ENCODE measurements around the gene COTL1. TPM values are rescaled to one million over a fixed set of nuclear protein-coding genes. Genes with fewer than 3 reads are reported as not detected.

Gene COTL1
- polyA plus RNA-seq, 4 donors = 125 to 169 (median 148) TPM

DNA sequence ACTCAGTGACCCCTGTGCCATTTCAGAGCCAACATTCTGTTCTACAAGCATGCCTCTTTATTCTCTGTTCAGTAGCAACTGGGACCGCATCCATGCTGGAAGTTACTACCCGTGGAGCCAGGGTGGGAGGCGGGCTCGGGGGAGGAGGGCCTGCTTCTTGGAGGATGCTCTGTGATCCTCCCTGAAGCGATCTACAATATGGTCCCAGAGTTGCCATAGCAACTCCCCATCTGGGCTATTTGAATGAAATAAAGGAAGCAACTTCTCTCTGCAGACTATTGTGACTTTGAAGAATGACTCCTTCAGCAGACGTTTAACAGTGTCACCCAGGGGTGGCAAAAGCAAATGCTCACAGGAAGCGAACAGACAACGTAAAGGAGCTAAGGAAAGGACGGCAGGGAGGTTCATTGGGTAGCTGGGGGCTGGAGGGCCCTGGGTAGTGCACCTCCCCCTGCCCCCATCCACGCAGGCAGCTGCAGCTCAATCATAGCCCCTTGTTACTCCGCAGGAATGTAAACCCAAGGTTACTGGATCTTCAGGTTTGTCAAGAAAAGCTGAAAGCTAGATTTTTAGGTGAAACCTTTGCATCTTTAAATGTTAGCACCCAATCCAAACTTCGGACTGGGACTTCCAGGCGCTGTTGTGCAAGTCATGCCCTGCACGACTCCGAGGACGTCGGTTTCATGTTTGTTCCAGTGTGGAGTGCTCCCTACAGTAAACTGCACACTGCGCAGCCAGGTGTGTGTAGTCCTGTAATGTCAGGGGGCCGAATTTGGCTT lies 62.3 kb downstream of the COTL1 start:
- DNase-seq (ENCODE audit: low read depth in 4 of 4, low spot score in 2 of 4) = no peak

DNA sequence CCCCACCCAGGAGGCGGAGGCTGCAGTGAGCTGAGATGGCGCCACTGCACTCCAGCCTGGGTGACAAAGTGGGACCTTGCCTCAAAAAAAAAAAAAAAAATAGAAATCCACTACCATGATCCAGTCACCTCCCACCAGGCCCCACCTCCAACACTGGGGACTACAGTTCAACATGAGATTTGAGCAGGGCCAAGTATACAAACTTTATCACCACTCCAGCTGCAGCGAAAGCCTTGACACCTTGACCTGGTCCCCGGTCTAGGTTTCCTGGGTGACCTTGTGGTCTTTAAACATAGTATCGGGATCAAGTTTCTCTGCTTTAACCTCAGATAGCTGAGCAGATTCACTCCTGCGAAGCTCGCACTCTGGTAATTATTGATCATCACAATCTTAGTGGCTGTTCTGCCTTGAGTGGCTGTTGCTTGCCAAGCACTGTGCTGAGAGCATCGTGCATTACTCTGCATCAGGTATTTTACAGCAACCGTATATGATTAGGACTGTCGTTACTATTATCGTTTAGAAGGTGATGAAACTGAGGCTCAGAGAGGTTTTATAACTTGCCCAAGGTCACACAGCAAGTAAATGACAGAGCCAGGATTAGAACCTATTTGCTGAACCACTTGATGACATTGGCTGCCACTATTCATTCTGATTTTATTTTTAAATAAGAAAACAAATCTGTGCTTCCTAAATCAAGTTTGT lies 63.1 kb downstream of the COTL1 start:
- DNase-seq (ENCODE audit: low read depth in 4 of 4, low spot score in 2 of 4) = no peak

DNA sequence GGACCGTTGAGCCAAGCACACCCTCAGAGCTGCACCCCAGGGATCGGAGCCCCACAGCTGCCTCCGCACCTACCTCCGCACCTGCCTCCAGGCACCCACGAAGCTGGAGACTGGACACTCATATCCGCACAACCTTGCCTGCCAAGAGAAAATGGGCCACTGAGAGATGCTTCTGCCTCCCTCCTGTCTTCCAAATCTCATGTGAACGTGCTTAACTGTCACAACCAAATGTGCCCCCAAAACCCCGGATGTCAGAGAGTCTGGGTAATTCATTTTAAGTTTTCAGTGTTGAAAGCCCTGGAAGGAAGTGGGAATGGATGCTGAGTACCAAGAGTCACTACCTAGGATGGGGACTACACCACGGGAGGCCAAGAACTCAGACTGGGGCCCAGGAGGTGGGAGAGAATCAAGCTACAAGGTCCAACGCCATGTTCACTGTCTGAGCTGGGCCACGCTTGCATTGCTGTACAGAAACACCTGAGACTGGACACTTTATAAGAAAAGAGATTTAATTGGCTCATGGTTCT lies 63.9 kb downstream of the COTL1 start:
- DNase-seq (ENCODE audit: low read depth in 4 of 4, low spot score in 2 of 4) = no peak

DNA sequence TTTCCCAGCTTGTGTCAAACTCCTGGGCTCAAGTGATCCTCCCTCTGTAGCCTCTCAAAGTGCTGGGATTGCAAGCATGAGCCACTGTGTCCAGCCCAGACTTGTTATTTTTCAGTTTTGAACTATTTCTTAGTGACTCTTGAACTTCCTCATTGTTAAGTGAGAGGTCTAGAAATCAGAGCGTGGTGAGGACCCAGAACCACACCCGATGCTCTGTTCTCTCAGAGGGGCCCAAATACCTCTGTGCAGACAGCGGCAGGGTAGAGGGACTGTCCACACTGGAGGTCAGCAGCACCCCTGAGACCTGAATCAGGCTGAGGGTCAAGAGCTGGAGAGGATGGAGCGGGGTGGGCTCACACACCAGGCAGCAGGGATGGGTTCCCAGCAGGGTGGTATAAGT lies 65.7 kb downstream of the COTL1 start:
- no peak for DNase-seq (ENCODE audit: low read depth in 4 of 4, low spot score in 2 of 4)

DNA sequence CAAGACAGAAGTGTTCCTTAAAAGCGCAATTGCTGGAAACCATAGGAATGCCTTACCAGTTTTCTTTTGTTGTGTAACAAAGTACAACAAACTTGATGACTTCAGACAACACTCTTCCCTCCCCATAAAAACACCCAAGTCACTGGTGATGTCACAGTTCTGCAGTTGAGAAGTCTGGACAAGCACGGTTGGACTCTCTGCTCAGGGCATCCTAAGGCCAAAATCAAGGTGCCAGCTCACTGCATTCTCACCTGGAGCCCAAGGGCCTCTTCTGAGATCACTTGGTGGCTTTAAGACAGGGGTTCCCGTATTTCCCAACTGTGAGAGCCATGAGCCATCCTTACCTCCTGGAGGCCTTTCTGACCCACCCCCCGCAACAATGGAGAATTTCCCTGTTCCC lies 67.8 kb downstream of the COTL1 start:
- no peak for DNase-seq (ENCODE audit: low read depth in 4 of 4, low spot score in 2 of 4)

DNA sequence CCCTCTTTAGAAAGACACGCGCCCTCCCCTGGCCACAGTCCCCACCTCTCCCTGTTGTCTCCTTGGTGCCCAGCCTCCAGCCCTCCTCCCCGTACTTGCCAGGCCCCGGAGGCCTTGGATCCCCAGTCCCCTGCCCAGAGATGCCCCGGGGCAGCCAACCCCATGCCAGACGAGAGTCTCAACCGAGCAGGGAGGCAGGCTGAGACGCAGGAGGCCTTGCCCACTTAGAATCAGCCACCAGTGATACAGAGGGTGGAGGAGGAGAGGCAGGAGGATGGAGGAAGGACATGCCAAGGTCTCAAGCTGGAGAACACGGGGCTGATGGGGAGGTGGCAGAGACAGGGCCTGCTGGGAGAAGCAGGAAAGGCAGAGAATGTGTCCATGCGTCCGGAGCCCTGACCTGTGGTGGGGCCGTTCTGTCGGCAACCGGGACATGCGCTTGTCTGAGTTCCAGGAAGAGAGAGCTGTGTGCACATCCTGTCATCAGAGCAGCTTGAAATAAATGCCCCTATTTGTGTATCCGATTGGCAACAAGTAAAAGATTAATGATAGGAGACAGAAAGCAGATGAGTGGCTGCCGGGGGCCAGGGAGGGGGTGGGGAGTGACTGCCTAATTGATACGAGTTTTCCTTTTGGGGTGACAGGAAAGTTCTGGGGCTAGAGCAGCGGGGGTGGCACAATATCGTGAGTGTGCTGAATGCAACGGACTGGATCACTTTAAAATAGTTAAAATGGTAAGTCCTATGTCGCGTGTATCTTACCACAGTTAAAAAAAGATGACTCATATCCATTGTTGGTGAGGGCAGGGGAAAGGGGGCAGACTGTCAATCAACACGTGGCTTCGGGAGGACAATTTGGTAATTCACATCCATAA lies 68.7 kb downstream of the COTL1 start:
- no peak for DNase-seq (ENCODE audit: low read depth in 4 of 4, low spot score in 2 of 4)

DNA sequence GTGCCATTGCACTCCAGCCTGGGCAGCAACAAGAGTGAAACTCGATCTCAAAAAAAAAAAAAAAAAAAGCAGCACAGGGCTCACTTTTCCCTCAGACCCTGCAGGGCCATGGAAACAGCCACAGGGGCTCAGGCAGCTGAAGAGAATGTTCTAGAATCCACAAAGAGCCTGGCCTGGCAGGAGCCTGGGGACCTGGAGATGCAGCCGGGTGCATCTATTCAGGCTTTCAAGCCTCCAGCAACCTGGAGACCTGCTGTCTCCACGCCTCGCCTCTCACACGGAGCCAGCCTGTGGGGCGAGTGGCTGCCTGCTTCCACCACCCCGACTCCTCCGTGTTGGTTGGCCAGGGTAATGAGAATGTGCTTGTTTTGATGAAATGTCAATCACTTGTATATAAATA lies 69.4 kb downstream of the COTL1 start:
- DNase-seq (ENCODE audit: low read depth in 4 of 4, low spot score in 2 of 4) = no peak

DNA sequence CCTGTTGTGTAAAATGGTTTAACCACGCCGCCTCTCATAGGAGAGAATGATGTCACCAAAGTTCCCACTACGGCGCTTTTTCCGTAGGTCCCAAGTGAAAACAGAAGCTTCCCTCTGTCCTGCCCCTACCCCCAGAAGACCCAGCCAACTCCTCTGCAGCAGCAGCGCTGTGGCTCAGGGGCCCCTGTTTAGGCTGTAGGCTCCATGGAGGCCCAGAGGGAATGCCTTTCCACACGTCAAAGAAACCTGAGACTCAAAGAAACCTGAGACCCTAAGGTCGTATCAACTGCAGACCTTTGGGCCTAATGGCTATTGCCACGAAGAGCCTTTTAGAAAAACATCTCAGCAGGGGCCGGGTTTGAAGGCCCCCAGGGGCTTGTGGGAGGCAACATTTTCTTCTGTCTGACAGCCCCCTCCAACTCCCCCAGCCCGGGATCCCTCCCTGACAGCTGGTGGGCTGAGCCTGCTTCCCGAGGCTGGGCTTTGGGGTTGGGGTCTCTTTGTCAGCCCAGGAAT lies 70.3 kb downstream of the COTL1 start:
- DNase-seq (ENCODE audit: low read depth in 4 of 4, low spot score in 2 of 4) = peak in 1 of 4 donors; percentile 66

DNA sequence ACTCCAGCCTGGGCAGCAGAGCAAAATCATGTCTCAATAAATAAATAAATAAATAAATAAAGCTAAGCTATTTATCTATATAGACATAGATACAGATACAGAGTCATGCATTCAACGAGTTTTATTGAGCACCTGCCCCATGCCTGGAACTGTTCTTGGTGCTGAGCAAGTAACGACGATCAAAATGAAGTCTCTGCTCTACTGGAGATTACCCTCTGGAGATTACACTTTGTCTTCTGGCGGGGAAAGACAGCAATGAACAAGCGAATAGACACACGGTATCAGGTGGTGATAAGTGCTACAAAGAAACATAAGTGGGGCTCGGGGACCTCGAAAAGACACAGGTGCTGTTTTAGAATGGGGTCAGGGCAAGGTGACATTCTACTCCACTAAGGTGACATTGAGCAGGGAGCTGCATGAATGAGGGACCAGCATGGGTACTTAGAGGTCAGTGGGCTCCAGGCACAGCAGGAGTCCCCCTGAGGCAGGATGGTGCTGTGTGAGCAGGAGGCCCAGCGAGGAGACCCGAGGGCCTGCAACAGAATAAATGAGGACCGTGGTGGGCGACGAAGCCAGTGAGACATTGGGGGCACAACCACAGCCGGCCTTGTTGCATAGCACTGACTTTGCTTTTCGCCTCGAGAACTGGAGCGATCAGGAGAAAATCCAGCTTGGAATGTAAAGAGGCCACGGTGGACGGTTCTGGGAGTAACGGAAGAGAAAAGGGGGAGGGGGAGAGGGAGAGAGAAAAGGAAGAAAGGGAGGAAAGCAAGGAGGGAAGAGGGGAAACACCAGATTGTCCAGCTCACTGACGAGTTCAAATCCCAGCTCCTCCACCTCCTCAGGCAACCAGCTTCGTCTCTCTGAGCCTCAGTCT lies 71.0 kb downstream of the COTL1 start:
- DNase-seq (ENCODE audit: low read depth in 4 of 4, low spot score in 2 of 4) = peak in 1 of 4 donors; percentile 54

DNA sequence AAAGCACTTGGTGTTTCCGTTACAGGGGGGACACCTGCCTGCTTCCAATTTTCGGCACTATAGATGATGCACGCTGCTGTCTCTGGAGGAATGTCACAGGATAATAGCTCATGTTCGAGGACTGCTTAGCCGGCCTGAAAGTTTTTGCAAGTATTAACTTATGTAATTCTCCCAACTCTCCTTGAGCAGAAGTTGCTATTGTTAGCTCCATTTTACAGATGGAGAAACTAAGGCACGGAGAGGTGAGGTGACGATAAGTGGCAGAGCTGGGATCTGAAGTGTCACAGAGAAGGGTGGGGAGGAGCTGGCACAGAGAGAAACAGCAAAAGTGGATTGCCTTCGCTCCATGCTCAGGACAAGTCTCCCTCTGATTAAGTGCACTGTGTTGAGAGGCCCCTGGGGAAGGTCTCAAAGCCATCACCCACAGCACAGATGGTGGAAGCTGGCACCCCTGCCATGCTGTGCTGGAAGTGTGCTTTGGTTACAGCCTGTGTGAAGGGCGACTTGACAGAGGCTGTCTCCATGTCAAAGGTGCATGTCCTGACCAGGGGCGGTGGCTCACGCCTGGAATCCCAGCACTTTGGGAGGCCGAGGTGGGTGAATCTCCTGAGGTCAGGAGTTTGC lies 72.7 kb downstream of the COTL1 start:
- no peak for DNase-seq (ENCODE audit: low read depth in 4 of 4, low spot score in 2 of 4)

DNA sequence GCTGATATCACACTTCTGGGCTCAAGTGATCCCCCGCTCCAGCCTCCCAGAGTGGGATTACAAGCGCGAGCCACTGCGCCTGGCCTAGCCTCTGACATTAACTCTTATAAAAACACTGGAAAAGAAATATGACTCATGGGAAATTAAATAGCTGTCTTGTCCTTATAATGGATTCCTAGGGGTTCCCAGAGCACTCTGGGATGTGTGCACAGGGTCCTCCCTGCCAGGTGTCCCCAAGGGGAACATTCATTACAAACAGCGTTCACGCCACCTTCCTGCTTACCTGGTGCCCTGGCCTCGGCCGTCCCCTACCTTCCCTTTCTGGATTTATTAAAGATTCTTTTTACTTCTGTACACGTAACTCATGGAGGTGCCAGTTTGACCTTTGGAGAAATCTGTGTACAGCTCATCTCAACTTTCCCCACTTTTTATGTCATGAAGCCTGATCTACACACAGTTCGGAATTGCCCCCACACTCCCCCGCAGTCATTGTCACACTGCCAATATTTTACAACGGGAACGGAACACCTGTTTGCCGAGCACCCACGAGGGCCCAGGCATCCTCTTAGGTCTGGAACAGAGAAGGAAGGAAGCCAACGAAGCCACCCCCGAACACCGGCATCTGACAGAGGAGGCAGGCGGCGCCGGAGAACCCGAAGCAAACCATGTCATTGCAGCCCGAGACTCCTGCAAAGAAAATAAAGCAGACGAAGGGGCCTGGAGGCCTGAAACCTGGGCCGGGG lies 73.7 kb downstream of the COTL1 start:
- peak in 1 of 4 donors; percentile 66 for DNase-seq (ENCODE audit: low read depth in 4 of 4, low spot score in 2 of 4)

DNA sequence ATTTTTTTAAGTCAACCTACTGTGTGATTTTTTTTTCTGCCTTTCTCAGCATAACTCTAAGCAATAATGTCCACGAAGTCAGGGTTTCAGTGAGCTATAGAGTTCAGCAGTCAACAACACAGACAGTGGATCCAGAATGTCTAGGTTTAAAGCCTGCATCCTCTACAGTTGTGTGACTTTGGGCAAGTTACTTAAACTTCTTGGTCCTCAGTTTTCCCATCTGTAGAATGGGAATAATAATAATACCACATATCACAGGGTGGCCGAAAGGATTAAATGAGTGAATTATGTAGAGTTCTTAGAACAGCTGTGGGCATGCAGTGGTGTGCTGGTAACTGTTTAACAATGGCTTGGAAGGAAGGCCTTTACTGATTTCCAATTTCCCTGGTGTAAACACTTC lies 74.6 kb downstream of the COTL1 start:
- no peak for DNase-seq (ENCODE audit: low read depth in 4 of 4, low spot score in 2 of 4)

DNA sequence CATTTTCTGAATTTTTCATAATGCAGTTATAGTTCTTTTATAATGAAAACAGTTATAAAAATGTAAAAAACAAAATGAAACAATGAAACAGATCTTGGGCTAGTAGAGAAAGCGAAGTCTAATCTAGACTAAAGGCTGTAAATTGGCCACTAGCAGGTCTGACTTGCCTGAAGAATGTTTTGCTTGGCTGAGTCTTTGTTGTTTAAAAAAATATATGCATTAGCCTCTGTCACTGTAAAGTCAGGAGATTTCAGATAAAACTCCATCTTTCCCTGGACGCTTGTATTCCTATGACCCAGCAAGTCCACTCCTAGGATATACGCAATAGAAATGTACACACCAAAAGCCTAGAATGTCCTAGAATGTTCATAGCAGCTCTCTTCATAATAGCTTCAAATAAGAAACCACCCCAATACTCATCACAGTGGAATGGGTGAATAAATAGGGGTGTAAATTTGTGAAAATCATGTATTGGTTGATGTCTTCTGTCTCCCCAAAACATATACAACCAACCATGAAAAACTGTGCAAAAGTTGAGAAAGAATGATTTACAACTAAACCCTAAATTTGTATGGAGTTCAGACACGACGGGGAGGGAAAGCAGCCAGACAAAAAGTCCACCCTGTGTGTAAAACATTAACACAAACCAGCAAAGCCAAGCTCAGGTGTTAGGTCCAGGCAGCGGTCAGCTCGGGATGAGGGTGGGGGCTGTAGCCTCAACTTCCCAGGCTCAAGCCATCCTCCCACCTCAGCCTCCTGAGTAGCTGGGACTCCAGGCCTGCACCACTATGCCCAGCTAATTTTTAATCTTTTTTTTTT lies 75.7 kb downstream of the COTL1 start:
- no peak for DNase-seq (ENCODE audit: low read depth in 4 of 4, low spot score in 2 of 4)

DNA sequence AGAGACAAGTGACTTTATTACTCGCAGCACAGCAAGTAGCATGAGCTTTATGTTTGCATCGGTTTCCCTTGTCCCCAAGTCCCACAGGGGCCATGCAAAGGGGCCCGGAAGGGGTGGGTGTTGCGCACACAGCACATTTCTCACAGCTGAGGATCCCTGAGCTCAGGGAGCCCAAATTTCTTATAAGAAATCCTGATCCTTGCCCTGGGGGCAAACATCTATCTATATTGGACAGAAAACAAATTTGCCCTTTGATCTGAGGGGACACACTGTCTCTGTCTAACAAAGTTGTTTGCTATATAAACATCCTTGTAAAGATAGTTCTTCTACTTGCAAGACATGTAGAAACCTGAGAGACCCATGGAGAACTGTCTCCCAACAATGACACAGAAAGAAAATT lies 77.7 kb downstream of the COTL1 start:
- no peak for DNase-seq (ENCODE audit: low read depth in 4 of 4, low spot score in 2 of 4)

DNA sequence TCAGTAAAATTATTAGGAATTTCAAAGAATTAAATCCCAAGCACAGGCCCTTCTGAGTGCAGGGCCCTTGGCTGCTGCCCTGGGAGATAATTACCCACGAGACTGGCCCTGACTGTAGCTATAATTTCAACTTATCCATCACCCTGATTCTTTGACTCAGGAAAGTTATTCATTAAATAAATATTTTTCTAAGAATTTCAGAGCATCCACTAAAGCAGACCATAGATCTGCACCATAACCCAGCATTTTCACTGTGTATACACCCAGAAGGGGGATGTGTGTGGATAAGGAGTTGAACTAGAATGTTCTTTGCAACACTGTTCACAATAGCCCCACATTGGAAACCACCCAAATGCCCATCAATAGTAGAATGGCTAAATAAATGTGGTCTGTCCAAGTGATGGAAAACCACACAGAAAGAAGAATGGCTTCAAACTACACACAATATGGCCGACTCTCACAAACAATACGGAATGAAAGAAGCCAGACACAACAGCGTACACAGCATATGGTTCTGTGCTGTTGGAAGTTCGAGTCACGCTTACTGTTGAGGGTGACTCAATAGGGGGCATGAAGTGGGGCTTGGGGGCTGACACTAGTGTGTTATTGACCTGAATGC lies 79.5 kb downstream of the COTL1 start:
- no peak for DNase-seq (ENCODE audit: low read depth in 4 of 4, low spot score in 2 of 4)

DNA sequence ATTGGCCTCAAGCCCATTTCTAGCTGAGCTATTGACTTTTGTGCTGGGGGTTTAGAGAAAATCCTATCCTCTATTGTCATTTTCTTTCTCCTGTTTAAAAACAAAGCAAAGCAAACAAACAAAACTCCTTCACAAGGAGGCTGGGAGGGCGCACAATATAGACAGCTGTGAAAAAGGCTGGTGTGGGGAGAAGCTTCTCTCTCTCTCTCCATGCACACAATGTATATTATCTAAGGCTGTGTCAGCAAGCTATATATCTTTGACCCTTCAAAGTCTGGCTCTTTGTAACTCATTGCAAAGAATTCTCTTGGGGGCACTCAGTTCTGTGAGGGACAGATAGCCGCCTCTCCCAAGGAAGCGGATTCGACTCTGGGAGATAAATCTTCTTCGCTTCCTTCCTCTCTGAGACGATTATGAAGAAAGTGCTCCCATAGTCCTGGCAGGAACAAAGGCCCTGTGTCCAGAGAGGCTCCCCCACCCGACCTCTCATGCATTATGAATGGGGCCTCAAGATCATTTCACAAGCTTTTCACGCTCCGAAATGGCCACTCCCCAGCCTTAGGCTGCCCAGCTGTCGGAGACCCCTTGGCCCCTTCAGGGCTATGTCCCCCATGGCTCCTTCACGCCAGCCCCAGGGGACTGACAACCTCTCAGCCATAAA lies 80.3 kb downstream of the COTL1 start:
- DNase-seq (ENCODE audit: low read depth in 4 of 4, low spot score in 2 of 4) = no peak

DNA sequence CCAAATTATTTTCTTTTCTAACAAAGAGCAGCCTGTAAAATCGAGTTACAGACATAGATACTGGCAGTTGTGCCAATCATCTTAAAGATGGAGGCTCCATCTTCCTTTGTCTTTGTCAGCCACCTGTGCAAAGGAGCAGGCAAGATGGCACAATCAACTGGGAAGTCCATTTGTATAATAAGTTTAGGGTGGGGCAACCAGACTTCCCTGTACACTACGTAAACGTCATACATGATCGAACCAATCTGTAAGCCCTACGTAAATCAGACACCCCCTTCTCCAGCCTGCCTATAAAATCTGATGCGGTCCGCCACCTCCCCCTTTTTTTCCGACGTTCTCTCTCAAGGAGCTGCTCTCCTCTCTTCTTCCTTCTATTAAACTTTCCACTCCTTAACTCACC lies 82.0 kb downstream of the COTL1 start:
- DNase-seq (ENCODE audit: low read depth in 4 of 4, low spot score in 2 of 4) = no peak

Measured in left renal cortex interstitium (tissue), 4 donors.